Measurements from ENCODE around the gene ETV1. TPM values are rescaled to one million over a fixed set of nuclear protein-coding genes. Genes with fewer than 3 reads are reported as not detected.

Gene ETV1
- total RNA-seq, 2 donors from 2014 or later = 1.6 to 4.3 TPM

- TF ChIP-seq, protein P1, sequence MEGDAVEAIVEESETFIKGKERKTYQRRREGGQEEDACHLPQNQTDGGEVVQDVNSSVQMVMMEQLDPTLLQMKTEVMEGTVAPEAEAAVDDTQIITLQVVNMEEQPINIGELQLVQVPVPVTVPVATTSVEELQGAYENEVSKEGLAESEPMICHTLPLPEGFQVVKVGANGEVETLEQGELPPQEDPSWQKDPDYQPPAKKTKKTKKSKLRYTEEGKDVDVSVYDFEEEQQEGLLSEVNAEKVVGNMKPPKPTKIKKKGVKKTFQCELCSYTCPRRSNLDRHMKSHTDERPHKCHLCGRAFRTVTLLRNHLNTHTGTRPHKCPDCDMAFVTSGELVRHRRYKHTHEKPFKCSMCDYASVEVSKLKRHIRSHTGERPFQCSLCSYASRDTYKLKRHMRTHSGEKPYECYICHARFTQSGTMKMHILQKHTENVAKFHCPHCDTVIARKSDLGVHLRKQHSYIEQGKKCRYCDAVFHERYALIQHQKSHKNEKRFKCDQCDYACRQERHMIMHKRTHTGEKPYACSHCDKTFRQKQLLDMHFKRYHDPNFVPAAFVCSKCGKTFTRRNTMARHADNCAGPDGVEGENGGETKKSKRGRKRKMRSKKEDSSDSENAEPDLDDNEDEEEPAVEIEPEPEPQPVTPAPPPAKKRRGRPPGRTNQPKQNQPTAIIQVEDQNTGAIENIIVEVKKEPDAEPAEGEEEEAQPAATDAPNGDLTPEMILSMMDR (IDR thresholded peaks at IDR 0.05) = no peak
- Histone ChIP-seq H3K4me1 (peaks cover 5% of the 10 kb centered on the region), H3K27me3 (no peaks in the 10 kb centered on the region), H3K36me3 (no peaks in the 10 kb centered on the region), H3K9me3 (no peaks in the 10 kb centered on the region), H3K4me3 (no peak overlapping the region), H3K27ac (no peak overlapping the region), H3K9ac (ENCODE audit: low read depth in 2 of 2, low read length in 2 of 2) (no peak overlapping the region)
- DNase-seq = no peak
- intact Hi-C loops (cut with DNase I) = no loop called here
Measured at GRCh38 chr7:13948019-13948801, 41.3 kb downstream of the ETV1 start.

- H3K27ac ChIP-seq = no peak overlapping the region
- H3K27me3 ChIP-seq = no peaks in the 10 kb centered on the region
- H3K9me3 ChIP-seq = no peaks in the 10 kb centered on the region
- intact Hi-C loops (cut with DNase I) = no loop called here
- H3K4me1 ChIP-seq = peaks cover 5% of the 10 kb centered on the region
- TF ChIP-seq, protein P1 (IDR thresholded peaks at IDR 0.05) = no peak
- no peak for DNase-seq
- no peak overlapping the region for H3K9ac ChIP-seq (ENCODE audit: low read depth in 2 of 2, low read length in 2 of 2)
- H3K4me3 ChIP-seq = no peak overlapping the region
- no peaks in the 10 kb centered on the region for H3K36me3 ChIP-seq
Measured at GRCh38 chr7:13947535-13947934, 41.9 kb downstream of the ETV1 start.

DNA sequence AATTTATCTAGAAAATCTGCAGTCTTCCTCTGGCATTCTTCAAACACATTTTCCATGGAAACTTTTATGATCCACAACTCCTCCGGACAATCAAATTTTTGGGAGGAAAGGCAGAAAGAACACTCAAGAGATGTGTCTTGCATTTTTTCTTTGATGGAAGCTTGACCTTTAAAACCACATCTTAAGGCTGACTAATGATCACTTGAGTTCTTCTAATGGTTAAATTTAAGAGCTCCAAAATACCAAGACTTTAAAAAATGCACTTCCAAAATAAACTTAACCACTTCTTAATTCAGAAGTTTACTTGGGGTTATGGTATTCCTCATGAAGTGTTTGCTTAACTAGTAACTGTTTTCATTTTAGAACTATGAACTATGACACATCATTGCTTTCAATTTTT is 43.3 kb downstream of the ETV1 start:
- Histone ChIP-seq H3K4me1 (peaks cover 5% of the 10 kb centered on the region), H3K36me3 (no peaks in the 10 kb centered on the region), H3K9ac (ENCODE audit: low read depth in 2 of 2, low read length in 2 of 2) (no peak overlapping the region), H3K27ac (no peak overlapping the region), H3K4me3 (no peak overlapping the region), H3K9me3 (no peaks in the 10 kb centered on the region), H3K27me3 (no peaks in the 10 kb centered on the region)
- DNase-seq = no peak
- TF ChIP-seq, protein P1 (IDR thresholded peaks at IDR 0.05) = no peak
- intact Hi-C loops (cut with DNase I) = no loop called here

- Histone ChIP-seq H3K4me3 (no peak overlapping the region), H3K36me3 (no peaks in the 10 kb centered on the region), H3K4me1 (peaks cover 5% of the 10 kb centered on the region), H3K27me3 (no peaks in the 10 kb centered on the region), H3K9ac (ENCODE audit: low read depth in 2 of 2, low read length in 2 of 2) (no peak overlapping the region), H3K27ac (no peak overlapping the region), H3K9me3 (no peaks in the 10 kb centered on the region)
- intact Hi-C loops (cut with DNase I) = no loop called here
- TF ChIP-seq, protein P1 (IDR thresholded peaks at IDR 0.05) = no peak
- no peak for DNase-seq
Measured at GRCh38 chr7:13945670-13946069, 43.8 kb downstream of the ETV1 start.

- H3K4me1 ChIP-seq = no peaks in the 10 kb centered on the region
- H3K9ac ChIP-seq (ENCODE audit: low read depth in 2 of 2, low read length in 2 of 2) = no peak overlapping the region
- H3K4me3 ChIP-seq = no peak overlapping the region
- DNase-seq = no peak
- H3K27ac ChIP-seq = no peak overlapping the region
- TF ChIP-seq, protein P1 (IDR thresholded peaks at IDR 0.05) = no peak
- no peaks in the 10 kb centered on the region for H3K27me3 ChIP-seq
- intact Hi-C loops (cut with DNase I) = no loop called here
- no peaks in the 10 kb centered on the region for H3K9me3 ChIP-seq
- no peaks in the 10 kb centered on the region for H3K36me3 ChIP-seq
Measured at GRCh38 chr7:13933536-13933935, 55.9 kb downstream of the ETV1 start.
